Loucy (cell line): ENCODE results near the gene LCE1F.
A peak's percentile ranks its signal among the peaks of the same experiment; 100 is the strongest.

Experiments
- H2AFZ ChIP-seq: fragments of 200-600 bp; sonication (generic); 2 replicates; pipeline ENCODE4 v1.6.0; 2016; ENCODE audit warnings: antibody characterized with exemption, mild to moderate bottlenecking, low read length, moderate library complexity
- H3F3A ChIP-seq: fragments of 200-600 bp; 2 replicates; pipeline ENCODE4 v1.6.0; 2016; ENCODE audit warnings: antibody characterized with exemption, low read depth, mild to moderate bottlenecking
- H3K27me3 ChIP-seq: fragments of 200-600 bp; sonication (generic); 2 replicates; pipeline ENCODE4 v1.6.1; 2014; ENCODE audit warnings: low read length, mild to moderate bottlenecking; ENCODE audit not compliant: insufficient read depth, poor library complexity, severe bottlenecking
- H3K36me3 ChIP-seq: fragments of 200-600 bp; sonication (generic); 2 replicates; pipeline ENCODE4 v1.6.1; 2016; ENCODE audit warnings: low read length; ENCODE audit not compliant: insufficient read depth
- H3K4me1 ChIP-seq: fragments of 200-600 bp; sonication (generic); 2 replicates; pipeline ENCODE4 v1.5.1; 2014; ENCODE audit warnings: low read length, mild to moderate bottlenecking; ENCODE audit not compliant: insufficient read depth, poor library complexity, severe bottlenecking
- H3K4me2 ChIP-seq: fragments of 200-600 bp; sonication (generic); 2 replicates; pipeline ENCODE4 v1.6.0; 2014; ENCODE audit warnings: antibody characterized with exemption, low read length, low read depth, mild to moderate bottlenecking; ENCODE audit not compliant: poor library complexity, severe bottlenecking
- H3K4me3 ChIP-seq: fragments of 200-600 bp; sonication (generic); 2 replicates; pipeline ENCODE4 v1.5.1; 2014; ENCODE audit warnings: low read length, mild to moderate bottlenecking, mixed read lengths; ENCODE audit not compliant: poor library complexity, severe bottlenecking
- H3K79me2 ChIP-seq: fragments of 200-600 bp; sonication (generic); 2 replicates; pipeline ENCODE4 v1.6.1; 2014; ENCODE audit warnings: low read length; ENCODE audit not compliant: insufficient read depth
- H3K9ac ChIP-seq: fragments of 200-600 bp; sonication (generic); 2 replicates; pipeline ENCODE4 v1.6.0; 2014; ENCODE audit warnings: mild to moderate bottlenecking, low read depth, low read length, moderate library complexity; ENCODE audit not compliant: poor library complexity, severe bottlenecking
- H3K9me2 ChIP-seq: fragments of 200-600 bp; sonication (generic); replicated peaks from 2 replicates; pipeline ENCODE4 v1.6.1; 2016; ENCODE audit warnings: low read depth, low read length, mixed read lengths
- H3K9me3 ChIP-seq: fragments of 200-600 bp; sonication (generic); 2 replicates; pipeline ENCODE4 v1.6.1; 2014; ENCODE audit warnings: mild to moderate bottlenecking, antibody characterized with exemption, low read length, low read depth; ENCODE audit not compliant: insufficient read depth
- H4K20me1 ChIP-seq: fragments of 200-600 bp; sonication (generic); 2 replicates; pipeline ENCODE4 v1.6.0; 2014; ENCODE audit warnings: antibody characterized with exemption, low read length, mild to moderate bottlenecking; ENCODE audit not compliant: insufficient read depth, poor library complexity, severe bottlenecking
- EZH2phosphoT487 ChIP-seq: fragments of 200-600 bp; IDR thresholded peaks from 2 replicates; pipeline ENCODE4 v1.6.1; 2018; ENCODE audit warnings: antibody characterized with exemption, mild to moderate bottlenecking, moderate library complexity, borderline replicate concordance
- TF ChIP-seq, protein P1 (sequence below): fragments of 200-600 bp; sonication (generic); conservative IDR thresholded peaks from 2 replicates; pipeline ENCODE4 v1.5.1; 2014; ENCODE audit warnings: mild to moderate bottlenecking, antibody characterized with exemption, low read length

LCE1F gene

DNA sequence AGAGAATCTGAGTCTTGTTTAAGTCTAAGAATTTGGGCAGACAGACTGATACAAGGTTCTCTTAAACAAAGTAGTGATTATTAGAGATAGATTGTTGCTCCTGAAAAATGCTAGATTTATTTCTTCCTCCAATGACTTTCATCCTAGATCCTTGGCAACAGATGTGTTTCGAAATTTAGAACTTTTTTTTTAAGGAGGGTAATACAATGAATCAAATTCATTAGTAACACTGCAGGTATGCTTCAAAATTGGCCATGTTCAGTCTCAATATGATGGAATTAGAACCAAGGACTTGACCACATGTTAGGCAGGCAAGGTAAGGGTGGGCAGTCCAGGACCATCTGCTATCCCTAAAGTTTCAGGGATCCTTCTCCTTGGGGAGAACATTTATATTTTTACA is 4.5 kb upstream of the LCE1F start:
- Histone ChIP-seq H4K20me1 (no peaks in the 10 kb centered on the region), H3K4me3 (no peak overlapping the region), H3K9me2 (no peaks in the 10 kb centered on the region), H3F3A (no peaks in the 10 kb centered on the region), H3K4me1 (no peaks in the 10 kb centered on the region), H3K9ac (no peak overlapping the region), H3K4me2 (no peak overlapping the region), H3K27me3 (no peaks in the 10 kb centered on the region), H3K9me3 (no peaks in the 10 kb centered on the region), H3K36me3 (no peaks in the 10 kb centered on the region), H2AFZ (no peak overlapping the region), H3K79me2 (no peaks in the 10 kb centered on the region)
- TF ChIP-seq, protein P1, sequence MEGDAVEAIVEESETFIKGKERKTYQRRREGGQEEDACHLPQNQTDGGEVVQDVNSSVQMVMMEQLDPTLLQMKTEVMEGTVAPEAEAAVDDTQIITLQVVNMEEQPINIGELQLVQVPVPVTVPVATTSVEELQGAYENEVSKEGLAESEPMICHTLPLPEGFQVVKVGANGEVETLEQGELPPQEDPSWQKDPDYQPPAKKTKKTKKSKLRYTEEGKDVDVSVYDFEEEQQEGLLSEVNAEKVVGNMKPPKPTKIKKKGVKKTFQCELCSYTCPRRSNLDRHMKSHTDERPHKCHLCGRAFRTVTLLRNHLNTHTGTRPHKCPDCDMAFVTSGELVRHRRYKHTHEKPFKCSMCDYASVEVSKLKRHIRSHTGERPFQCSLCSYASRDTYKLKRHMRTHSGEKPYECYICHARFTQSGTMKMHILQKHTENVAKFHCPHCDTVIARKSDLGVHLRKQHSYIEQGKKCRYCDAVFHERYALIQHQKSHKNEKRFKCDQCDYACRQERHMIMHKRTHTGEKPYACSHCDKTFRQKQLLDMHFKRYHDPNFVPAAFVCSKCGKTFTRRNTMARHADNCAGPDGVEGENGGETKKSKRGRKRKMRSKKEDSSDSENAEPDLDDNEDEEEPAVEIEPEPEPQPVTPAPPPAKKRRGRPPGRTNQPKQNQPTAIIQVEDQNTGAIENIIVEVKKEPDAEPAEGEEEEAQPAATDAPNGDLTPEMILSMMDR, result no peak
- no peak for TF ChIP-seq EZH2phosphoT487

DNA sequence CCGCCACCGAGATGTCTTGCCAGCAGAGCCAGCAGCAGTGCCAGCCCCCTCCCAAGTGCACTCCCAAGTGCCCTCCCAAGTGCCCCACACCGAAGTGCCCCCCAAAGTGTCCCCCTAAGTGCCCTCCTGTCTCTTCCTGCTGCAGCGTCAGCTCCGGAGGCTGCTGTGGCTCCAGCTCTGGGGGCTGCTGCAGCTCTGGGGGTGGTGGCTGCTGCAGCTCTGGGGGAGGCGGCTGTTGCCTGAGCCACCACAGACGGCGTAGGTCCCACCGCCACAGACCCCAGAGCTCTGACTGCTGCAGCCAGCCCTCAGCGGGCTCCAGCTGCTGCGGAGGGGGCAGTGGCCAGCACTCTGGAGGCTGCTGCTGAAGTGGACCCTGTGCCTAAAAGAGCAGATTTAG is 1.4 kb downstream of the LCE1F start:
- Histone ChIP-seq H3K27me3 (no peaks in the 10 kb centered on the region), H3K9me2 (no peaks in the 10 kb centered on the region)
- TF ChIP-seq, protein P1, result no peak
- no peak for TF ChIP-seq EZH2phosphoT487

GRCh38 chr1:152777510-152778137 is 2.7 kb downstream of the LCE1F start:
- H2AFZ ChIP-seq, result no peak overlapping the region

More for the DNA sequence above, 1.4 kb downstream of the LCE1F start:
- Histone ChIP-seq H3K4me1 (no peaks in the 10 kb centered on the region), H3F3A (no peaks in the 10 kb centered on the region), H3K36me3 (no peaks in the 10 kb centered on the region), H3K9me3 (no peaks in the 10 kb centered on the region), H3K9ac (no peak overlapping the region), H3K4me2 (no peak overlapping the region), H3K4me3 (no peak overlapping the region), H4K20me1 (no peaks in the 10 kb centered on the region), H2AFZ (no peak overlapping the region), H3K79me2 (no peaks in the 10 kb centered on the region)

More at GRCh38 chr1:152777510-152778137, 2.7 kb downstream of the LCE1F start:
- no peak overlapping the region for H3K9ac ChIP-seq
- H3K79me2 ChIP-seq, result no peaks in the 10 kb centered on the region
- no peaks in the 10 kb centered on the region for H4K20me1 ChIP-seq
- H3K4me1 ChIP-seq, result no peaks in the 10 kb centered on the region
- no peaks in the 10 kb centered on the region for H3K27me3 ChIP-seq
- H3K9me2 ChIP-seq, result no peaks in the 10 kb centered on the region
- no peaks in the 10 kb centered on the region for H3K36me3 ChIP-seq
- H3K4me2 ChIP-seq, result no peak overlapping the region
- no peak for TF ChIP-seq EZH2phosphoT487
- TF ChIP-seq, protein P1, result peak; percentile 69
- no peaks in the 10 kb centered on the region for H3K9me3 ChIP-seq
- H3K4me3 ChIP-seq, result no peak overlapping the region
- no peaks in the 10 kb centered on the region for H3F3A ChIP-seq
